Thymus (tissue), 11 donors: ENCODE measurements around the gene NLGN1. TPM values are rescaled to one million over a fixed set of nuclear protein-coding genes. Genes with fewer than 3 reads are reported as not detected.

ENCODE experiments used
- DNase-seq, 9 donors: peaks; one replicate each; pipeline ENCODE4 v3.0.0-alpha.2; 2013; ENCODE audit warnings: low spot score in 9 of 9, low read depth in 6 of 9, missing footprints in 1 of 9
- H3K27ac ChIP-seq, 2 donors: one replicate each; pipeline ENCODE4 v1.5.1; 2013; ENCODE audit warnings: control low read depth in 1 of 2, low read depth in 1 of 2, low read length in 1 of 2, mild to moderate bottlenecking in 1 of 2, moderate library complexity in 1 of 2
- H3K27me3 ChIP-seq, 2 donors: one replicate each; pipeline ENCODE4 v1.5.1; 2013; ENCODE audit warnings: low read length in 1 of 2; ENCODE audit not compliant: control insufficient read depth in 2 of 2, insufficient read depth in 1 of 2
- H3K36me3 ChIP-seq, 2 donors: one replicate each; pipeline ENCODE4 v1.5.1; 2013; ENCODE audit warnings: low read length in 1 of 2, mild to moderate bottlenecking in 1 of 2, moderate library complexity in 1 of 2; ENCODE audit not compliant: control insufficient read depth in 2 of 2, insufficient read depth in 2 of 2
- H3K4me1 ChIP-seq, 2 donors: one replicate each; pipeline ENCODE4 v1.5.1; 2013; ENCODE audit warnings: low read length in 2 of 2; ENCODE audit not compliant: control insufficient read depth in 2 of 2, insufficient read depth in 2 of 2
- H3K4me3 ChIP-seq, 2 donors: one replicate each; pipeline ENCODE4 v1.5.1; 2013; ENCODE audit warnings: low read length in 2 of 2, control low read depth in 1 of 2, mild to moderate bottlenecking in 1 of 2
- H3K9me3 ChIP-seq, 2 donors: one replicate each; pipeline ENCODE4 v1.5.1; 2013; ENCODE audit warnings: low read length in 1 of 2, mild to moderate bottlenecking in 1 of 2; ENCODE audit not compliant: control insufficient read depth in 2 of 2, insufficient read depth in 1 of 2
- WGBS: extraction: QIAGEN DNeasy Blood & Tissue Kit; methylation state at CpG from one replicate; pipeline ENCODE4 v1.1.7; 2013; 5-methylcytosine and 5-hydroxymethylcytosine counted together
- polyA plus RNA-seq: library from polyadenylated mRNA; stranded (reverse); fragments of 200-250 nt; gene quantifications from one replicate; pipeline ENCODE4 v1.2.3, GENCODE V29; 2013
- total RNA-seq: library from RNA; stranded (reverse); fragments of 120-200 nt; gene quantifications from one replicate; pipeline ENCODE4 v1.2.4, GENCODE V29; 2013
- donor health status: healthy.

The NLGN1 gene
- total and polyA plus RNA-seq, 2 donors = 0.16 to 0.90 TPM

DNA sequence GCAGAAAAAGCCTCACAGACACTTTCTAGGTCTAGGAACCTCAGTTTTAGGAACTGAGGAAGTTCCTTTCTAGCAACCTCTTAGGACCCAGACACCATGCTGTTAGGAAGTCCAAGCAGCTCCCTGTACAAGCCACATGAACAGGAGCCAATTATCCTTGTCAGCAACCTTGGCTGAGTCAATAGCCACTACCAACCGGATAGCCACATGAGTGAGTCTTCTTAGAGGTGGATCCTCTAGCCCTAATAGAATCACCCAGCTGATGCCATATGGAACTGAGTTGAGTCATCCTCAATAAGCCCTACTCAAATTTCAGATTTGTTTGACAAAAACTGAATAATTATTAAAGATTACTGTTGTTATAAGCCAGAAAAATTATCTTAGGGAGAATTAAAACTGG is 256.2 kb downstream of the NLGN1 start:
- H3K36me3 ChIP-seq = no peaks in the 10 kb centered on the region
- no peaks in the 10 kb centered on the region for H3K4me1 ChIP-seq
- 96% methylated on average over 1 of the region's 1 CpG for WGBS
- no peaks in the 10 kb centered on the region for H3K27me3 ChIP-seq
- no peaks in the 10 kb centered on the region for H3K9me3 ChIP-seq
- no peak overlapping the region for H3K27ac ChIP-seq
- DNase-seq = no peak
- H3K4me3 ChIP-seq = no peak overlapping the region

DNA sequence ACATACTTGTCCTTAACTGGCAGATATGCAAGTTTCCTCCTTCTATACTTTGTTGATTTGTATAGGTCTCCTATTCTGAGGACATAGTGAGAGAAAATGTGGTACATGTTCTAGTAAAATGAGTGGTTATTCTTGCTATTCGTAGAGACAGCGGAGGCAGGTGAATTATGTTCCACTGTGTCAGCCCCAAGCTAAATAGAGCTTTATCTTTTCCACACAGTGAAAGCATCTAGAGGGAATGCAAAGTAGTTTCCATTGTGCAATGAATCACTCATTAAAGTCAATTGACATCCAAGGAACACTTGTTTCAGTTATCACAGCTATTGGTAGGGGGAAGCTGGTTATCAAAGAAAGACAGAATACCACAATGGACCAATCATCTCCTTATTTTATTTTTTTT is 262.4 kb downstream of the NLGN1 start:
- Histone ChIP-seq H3K4me1 (no peaks in the 10 kb centered on the region), H3K9me3 (no peaks in the 10 kb centered on the region), H3K4me3 (no peak overlapping the region), H3K27me3 (no peaks in the 10 kb centered on the region), H3K36me3 (no peaks in the 10 kb centered on the region), H3K27ac (no peak overlapping the region)
- 65% methylated on average over 2 of the region's 2 CpGs for whole genome bisulfite sequencing
- DNase-seq = no peak

DNA sequence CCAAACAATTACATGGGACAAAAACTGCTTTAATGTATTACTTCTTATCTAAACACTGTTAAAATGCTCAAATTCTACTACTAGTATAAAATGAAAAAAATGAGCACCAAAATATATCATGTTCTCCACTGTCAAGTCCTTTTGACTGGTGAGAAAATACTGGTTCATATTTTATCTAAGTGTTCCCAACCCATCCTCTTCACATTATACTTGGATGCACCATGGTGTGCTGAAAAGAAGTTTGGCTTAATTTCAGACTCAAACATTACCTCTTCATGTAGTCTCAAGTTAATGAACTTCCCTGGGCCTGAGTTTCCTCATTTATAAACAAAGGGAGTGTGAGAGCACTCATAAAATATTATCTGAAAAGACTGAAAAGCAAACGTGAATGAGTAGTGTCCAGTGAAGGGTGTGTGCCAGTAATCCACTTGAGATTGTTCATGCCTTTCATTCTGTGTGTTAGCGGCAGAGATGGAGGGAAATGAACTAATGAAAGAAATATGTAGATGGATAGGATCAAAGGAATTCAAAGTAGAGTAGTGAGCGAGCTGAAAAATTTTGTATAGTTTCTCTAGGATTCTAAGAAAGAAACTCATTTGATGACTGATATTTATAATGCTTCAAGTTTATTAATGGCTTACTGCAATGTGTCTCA is 263.2 kb downstream of the NLGN1 start:
- no peak overlapping the region for H3K27ac ChIP-seq
- no peaks in the 10 kb centered on the region for H3K27me3 ChIP-seq
- H3K4me3 ChIP-seq = no peak overlapping the region
- H3K9me3 ChIP-seq = no peaks in the 10 kb centered on the region
- H3K4me1 ChIP-seq = no peaks in the 10 kb centered on the region
- H3K36me3 ChIP-seq = no peaks in the 10 kb centered on the region
- DNase-seq = no peak
- WGBS = 89% methylated on average over 3 of the region's 3 CpGs

DNA sequence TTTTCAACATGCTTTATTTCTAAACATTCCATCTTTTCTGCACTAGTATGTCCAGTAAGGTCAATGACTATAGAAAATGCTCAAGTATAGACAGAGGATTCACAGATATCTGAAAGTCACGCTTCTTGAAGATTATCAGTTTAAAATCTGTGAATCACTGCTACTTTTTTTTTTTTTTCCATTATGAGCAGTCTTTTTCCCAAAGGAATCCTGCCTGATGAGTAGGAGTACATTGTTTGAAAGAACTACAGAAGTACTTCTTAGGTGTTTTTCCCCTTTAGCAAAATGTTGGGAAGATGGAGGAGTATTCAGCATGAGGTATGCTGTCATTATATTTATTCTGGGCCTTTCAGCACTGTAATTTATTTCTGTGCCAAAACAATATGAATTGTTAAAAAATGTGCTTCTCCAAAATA is 266.2 kb downstream of the NLGN1 start:
- WGBS = 95% methylated on average over 1 of the region's 1 CpG
- Histone ChIP-seq H3K27ac (no peak overlapping the region), H3K9me3 (no peaks in the 10 kb centered on the region), H3K4me3 (no peak overlapping the region), H3K27me3 (no peaks in the 10 kb centered on the region), H3K36me3 (no peaks in the 10 kb centered on the region), H3K4me1 (no peaks in the 10 kb centered on the region)
- DNase-seq = no peak

DNA sequence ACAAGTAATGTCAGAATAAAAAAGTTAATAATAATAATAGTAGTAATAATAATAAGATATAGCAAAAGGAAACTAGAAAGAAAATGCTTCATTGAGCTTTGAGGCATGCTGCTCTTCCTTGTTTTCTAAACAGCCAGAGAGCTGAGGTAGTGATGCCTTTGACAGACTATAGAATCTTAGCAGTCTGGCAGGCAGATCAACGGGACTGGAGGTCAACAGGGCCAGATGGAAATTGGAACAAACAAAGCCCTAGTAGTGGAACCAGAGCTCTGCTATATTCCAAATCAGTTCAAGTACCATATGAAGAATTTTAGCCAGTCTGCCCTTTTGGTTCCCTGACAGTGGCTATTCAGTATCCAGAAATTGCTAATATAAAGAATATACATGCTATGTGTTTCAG is 278.6 kb downstream of the NLGN1 start:
- no peak overlapping the region for H3K4me3 ChIP-seq
- H3K27ac ChIP-seq = no peak overlapping the region
- no peaks in the 10 kb centered on the region for H3K36me3 ChIP-seq
- 84% methylated on average over 1 of the region's 1 CpG for WGBS
- DNase-seq = no peak
- no peaks in the 10 kb centered on the region for H3K9me3 ChIP-seq
- no peaks in the 10 kb centered on the region for H3K27me3 ChIP-seq
- H3K4me1 ChIP-seq = no peaks in the 10 kb centered on the region

DNA sequence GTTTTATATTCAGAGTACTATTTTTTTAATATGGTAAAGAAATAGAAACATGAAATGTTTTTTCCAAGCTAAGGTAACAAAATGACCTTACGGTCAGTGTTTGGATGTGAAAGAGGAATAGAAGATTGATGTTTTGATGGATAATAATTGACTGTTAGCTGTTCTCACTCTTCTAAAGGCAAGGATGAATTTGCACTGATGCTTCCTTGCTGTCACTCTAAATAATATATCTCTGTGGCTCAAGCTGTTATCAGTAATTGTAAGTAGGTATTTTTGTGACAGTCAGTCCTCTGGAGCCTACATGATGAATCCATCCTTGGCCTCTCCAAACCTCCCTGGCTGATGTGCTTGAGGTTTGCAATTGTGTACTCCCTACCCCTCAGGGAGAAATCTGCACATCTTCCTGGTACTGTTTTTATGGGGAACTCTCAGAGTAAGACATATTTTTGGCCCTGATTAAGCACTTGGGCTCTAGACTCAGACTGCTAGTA is 283.7 kb downstream of the NLGN1 start:
- 97% methylated on average over 1 of the region's 1 CpG for WGBS
- H3K27me3 ChIP-seq = no peaks in the 10 kb centered on the region
- H3K27ac ChIP-seq = no peak overlapping the region
- H3K36me3 ChIP-seq = no peaks in the 10 kb centered on the region
- DNase-seq = no peak
- no peaks in the 10 kb centered on the region for H3K4me1 ChIP-seq
- no peaks in the 10 kb centered on the region for H3K9me3 ChIP-seq
- no peak overlapping the region for H3K4me3 ChIP-seq

DNA sequence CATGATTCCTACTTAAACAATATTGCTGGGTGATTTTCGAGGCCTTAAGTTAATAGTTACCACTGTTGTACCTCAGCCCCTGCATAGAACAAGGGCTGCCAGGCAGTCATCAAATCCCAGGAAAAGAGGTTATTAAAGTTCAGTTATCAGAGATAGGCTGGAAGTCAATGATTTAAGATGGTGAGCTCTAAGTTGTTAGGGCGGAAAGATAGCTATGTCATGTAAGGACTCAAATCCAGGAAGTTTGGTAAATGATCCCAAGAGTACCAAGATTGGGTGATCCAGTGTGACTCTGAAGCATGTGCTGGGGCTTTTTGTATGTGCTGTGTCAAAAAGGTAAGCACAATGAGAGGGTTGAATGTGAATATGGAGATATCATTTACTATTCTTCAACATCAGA is 287.9 kb downstream of the NLGN1 start:
- Histone ChIP-seq H3K27me3 (no peaks in the 10 kb centered on the region), H3K4me3 (no peak overlapping the region), H3K36me3 (no peaks in the 10 kb centered on the region), H3K27ac (no peak overlapping the region), H3K9me3 (no peaks in the 10 kb centered on the region), H3K4me1 (no peaks in the 10 kb centered on the region)
- no peak for DNase-seq
- 94% methylated on average over 2 of the region's 2 CpGs for WGBS

DNA sequence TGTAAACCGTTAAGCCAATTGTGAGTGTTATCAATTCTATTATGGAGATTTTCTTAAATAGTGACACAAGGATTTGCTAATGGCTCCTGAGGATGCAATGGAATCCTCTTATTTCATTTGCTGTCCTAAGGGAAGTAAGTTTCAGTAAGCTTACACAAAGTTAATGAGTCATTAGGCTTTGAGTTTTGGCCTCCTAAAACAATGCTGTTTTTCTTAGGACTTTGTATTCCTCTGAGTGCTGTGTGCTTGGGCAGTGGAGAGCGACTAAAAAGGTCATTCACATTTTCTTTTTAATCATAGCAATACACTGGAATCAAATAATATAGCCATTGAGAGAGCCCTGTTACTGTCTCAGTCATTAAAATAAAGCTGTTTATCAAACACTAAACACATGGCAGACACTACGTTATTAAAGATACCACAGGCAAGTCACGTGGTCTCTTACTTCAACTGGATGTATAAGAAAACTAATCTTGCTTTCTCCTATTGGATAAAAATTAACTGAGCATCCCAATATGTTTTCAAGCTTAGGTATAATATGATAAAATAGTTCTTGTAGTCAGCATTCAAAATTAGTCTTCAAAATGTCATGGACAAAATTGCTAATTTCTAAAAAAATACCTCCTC is 290.8 kb downstream of the NLGN1 start:
- Histone ChIP-seq H3K4me1 (no peaks in the 10 kb centered on the region), H3K36me3 (no peaks in the 10 kb centered on the region), H3K9me3 (no peaks in the 10 kb centered on the region), H3K27ac (no peak overlapping the region), H3K4me3 (no peak overlapping the region), H3K27me3 (no peaks in the 10 kb centered on the region)
- 94% methylated on average over 4 of the region's 4 CpGs for WGBS
- DNase-seq = no peak

DNA sequence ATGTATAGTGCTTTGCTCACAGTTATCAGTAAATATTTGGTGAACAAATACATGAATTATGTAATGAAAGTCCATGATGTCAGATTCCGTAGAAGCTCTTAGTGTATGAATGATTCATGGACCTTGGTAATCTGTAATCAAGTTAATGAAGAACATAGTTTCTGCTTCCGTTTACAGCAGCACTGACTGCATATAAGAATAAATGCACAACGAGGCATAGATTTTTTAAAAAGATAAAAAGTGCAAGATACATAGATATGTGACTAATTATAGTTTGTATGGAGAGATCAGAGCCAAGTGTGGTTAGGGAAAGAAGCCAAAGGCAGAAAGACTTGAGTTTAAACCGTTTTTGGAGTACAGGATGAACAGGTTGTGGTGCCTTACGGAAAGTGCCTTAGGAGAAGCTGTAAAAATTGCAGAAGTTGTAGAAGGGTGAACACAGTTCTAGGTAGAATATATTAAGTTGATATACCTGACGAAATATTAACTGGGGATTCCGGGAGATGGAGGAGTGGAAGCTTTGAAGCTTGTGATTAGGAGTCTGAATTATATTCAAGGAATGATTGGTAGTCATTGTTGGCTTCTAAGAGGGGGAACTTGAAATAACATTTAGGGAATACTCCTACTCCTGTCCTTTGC is 293.1 kb downstream of the NLGN1 start:
- no peak for DNase-seq
- 83% methylated on average over 7 of the region's 7 CpGs for WGBS
- Histone ChIP-seq H3K4me1 (no peaks in the 10 kb centered on the region), H3K27ac (no peak overlapping the region), H3K36me3 (no peaks in the 10 kb centered on the region), H3K27me3 (no peaks in the 10 kb centered on the region), H3K4me3 (no peak overlapping the region), H3K9me3 (no peaks in the 10 kb centered on the region)
